H54 (cell line): ENCODE measurements around the gene CARD10.
"Not testable (repeated sequence)": the region's sequence is repeated elsewhere in the genome, so short reads cannot be mapped to it uniquely, and the experiment has no call there.

Experiments used
- DNase-seq: peaks from one replicate; pipeline ENCODE4 v3.0.0; 2011; ENCODE audit warnings: low spot score, mixed read lengths; ENCODE audit not compliant: insufficient read length
- FAIRE-seq: peaks from 3 replicates; lab custom pipeline; 2011; peaks lifted over from hg19 to GRCh38; lab: Jason Lieb, UNC
- POLR2A ChIP-seq: IDR thresholded peaks from 2 replicates; pipeline ENCODE4 v1.6.1; 2011; ENCODE audit warnings: low read depth, mild to moderate bottlenecking, low read length

Gene CARD10

GRCh38 chr22:37561212-37562048 lies 42.2 kb upstream of the CARD10 start:
- FAIRE-seq (no peak), DNase-seq (peak; percentile 61)
- no peak for TF ChIP-seq POLR2A

- no peak for TF ChIP-seq POLR2A
- no peak for DNase-seq
- FAIRE-seq, result no peak
Measured at GRCh38 chr22:37560608-37561211, 41.5 kb upstream of the CARD10 start.

DNA sequence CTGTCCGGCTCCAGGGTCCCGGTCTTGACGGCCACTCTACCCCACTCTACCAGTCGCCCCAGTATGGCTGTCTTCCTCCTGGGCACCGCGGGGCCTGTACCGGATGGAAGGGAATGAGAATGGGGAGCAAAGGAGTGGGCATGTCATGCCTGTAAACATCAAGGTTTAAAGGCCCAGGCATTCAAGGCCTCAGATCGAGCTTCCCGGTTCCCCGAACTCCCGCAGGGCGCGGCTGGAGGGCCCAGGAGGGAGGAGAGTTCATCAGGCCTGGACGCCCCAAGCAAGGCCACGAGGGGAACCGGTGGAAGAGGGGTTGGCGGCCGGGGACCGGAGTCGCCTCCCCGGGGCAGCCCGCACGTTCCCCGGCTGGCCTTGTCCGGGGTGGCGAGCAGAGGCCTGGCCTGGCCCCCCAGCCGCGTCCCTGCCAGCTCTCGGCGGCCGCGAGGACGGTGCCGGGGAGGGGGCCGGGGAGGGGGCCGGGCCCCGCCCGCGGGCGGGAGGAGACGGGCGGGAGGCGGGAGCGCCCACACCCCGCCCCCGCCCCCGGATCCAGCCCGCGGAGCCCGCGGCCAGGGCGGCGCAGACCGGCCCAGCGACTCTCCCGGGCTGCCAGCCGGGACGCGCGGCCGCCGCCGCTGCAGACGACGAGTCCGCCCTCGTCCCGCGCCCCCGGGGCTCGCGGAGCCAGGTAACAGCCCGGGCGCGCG lies 40.8 kb upstream of the CARD10 start, which contains the start of gene CDC42EP1:
CDC42EP1 (plus strand) TSS at position 580 of the 707 bp plus-strand sequence. CDS start 5,870 bp downstream, outside the sequence.
- peak; percentile 74 for TF ChIP-seq POLR2A
- DNase-seq, result peak; percentile 37
- no peak for FAIRE-seq

- FAIRE-seq, result no peak
- DNase-seq, result no peak
Measured at GRCh38 chr22:37559521-37559900, 40.3 kb upstream of the CARD10 start.

DNA sequence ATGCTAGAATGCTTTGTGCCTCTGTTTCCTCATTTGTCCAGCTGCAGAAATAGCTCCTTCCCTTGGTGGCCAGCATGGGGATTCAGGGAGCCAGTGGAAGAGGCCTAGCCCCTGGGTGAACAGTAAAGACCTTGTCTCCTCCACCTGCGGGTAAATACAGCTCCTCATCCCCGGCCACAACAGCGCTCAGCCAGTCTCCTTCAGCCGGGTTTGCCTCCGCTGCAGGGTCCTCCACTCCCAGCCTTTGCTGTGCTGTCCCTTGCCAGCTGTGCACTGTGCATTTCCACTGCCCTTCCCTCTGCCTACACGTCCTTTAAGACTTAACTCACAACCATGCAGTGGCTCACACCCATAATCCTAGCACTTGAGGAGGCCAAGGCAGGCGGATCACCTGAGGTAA lies 39.6 kb upstream of the CARD10 start:
- DNase-seq (no peak), FAIRE-seq (no peak)
- TF ChIP-seq POLR2A, result no peak

More at GRCh38 chr22:37559521-37559900, 40.3 kb upstream of the CARD10 start:
- no peak for TF ChIP-seq POLR2A

DNA sequence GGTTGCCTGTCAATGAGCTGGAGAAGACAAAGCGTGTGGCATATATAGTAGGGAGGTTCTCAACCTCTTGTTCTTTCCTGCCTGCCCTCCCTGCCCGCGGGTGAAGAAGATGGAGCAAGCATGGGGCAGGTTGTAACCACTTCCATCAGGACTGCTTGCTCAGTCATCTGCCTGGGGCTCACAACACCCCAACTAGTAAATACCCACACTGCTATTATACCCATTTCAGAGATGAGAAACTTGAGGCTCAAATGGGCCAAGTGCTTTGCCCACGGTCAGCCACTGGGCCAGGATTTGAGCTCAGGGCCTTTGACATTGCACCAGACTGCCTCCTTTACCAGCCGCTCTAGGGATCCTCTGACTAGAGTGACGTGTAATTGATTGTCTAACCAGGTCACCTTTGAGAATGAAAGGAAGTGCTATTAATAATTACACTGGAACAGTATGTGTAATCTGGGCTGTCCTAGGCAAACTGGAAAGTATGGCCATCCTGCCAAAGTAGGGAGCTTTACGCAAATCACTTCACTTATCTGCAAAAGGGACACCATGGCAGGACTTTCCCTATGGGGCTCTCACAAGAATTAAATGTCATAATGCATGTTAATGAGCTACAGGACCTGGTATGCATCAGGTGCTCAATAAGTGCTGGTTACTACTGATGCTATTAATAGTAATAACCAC lies 38.2 kb upstream of the CARD10 start:
- no peak for TF ChIP-seq POLR2A
- no peak for DNase-seq
- FAIRE-seq, result no peak

DNA sequence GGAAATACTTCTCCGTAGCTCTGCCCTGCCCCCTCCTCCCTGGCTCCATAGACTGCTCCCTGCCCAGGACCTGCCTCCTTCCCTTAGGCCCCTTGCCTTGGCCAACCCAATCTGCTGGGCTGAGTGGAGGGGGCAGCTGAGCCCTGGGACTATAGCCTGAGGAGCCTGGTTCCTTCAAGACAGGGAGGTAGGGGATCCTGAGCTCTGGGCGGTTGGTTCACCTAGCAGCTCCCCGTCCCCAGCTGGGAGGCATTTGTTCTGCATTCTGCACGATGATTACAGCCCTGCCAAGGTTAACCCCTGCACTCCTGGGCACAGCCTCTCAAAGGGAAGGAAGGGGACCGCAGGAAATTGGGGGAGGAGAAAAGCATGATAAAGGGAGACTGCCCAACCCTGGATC lies 37.5 kb upstream of the CARD10 start:
- no peak for DNase-seq
- TF ChIP-seq POLR2A, result no peak
- no peak for FAIRE-seq

DNA sequence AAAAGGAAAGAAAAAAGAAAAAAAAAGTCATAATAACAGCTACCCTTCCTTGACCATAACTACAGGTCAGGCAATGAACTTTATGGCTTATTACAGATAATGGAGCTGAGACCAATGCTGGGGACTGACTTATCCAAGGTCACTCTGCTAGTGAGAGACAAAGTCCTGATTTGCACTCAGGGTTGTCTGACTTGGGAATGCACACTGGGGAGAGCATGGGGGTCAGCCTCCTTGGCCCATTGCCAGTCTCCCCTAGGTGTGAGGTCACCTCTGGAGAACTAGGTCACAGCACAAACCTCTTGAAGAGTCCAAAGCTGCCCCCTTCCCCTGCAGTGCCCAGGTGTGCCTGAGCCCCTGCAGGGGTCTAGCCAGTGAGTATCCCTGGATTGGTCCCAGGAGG lies 35.8 kb upstream of the CARD10 start:
- DNase-seq, result no peak
- FAIRE-seq, result no peak
- TF ChIP-seq POLR2A, result no peak

DNA sequence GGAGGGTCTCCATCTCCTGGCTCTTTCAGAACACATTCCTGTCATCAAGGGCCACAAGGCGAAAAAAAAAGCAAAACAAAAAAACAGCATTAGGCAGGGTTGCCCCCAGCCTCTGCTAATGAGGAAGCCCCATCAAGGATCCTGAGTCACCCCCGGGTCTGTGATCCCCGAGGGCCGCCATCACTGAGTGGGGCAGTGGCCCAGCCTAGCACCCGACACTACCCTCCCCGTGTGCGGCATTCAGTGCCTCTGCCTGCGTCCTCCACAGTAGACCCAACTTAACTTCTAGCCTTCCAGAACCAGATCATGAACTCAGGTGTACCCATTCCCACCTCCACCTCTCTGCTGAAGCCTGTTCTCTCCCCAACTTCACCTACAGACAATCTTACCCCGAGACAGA lies 34.5 kb upstream of the CARD10 start:
- FAIRE-seq (no peak), DNase-seq (no peak)
- TF ChIP-seq POLR2A, result no peak

DNA sequence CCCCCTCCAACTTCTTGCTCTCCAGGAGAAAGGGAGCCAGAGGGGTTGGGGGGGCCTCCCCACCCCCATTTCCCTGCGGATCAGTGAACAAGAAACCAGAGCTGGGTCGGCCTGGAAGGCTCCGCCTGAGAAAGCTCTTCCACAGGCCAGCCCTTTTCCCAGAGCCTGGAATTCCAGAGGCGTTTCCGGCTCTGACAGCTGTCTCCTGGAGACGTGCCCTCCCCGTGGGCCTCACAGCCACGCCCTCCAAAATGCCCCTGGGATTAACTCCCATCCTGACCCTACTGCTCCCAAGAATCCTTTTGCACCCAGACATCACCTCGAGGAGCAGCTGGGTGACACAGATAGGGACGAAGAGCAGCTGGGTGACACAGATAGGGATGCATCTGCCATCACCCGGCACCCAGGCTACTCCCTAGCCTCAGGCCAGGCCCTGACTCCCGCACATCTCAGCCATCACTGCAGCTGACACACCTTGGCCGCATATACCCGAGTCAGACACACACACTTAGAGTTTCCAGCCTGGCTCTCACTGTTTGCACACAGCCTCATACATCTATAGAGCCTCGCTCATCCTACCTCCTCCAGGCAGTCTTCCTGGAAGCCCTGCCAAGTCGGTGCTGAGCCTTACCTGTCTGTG lies 33.4 kb upstream of the CARD10 start:
- DNase-seq (no peak), FAIRE-seq (no peak)
- no peak for TF ChIP-seq POLR2A

DNA sequence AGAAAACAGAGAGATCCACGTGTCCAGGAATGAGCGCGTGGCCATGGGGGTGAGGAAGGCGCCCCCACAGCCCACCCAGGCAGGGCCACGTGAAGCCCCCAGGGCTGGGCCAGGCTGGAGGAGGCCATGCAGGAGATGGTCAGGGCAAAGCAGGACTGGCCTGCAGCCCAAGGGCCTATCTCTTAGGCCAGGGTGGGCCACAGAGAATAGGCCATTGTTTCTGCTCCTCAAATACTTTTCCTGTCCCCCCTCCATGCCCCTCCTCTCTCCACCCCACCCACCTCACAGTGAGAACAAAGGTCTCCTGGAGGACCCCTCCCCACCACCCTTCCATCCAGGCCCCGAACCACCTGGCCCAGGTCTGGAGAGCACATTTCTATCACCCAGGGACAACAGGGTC lies 32.8 kb upstream of the CARD10 start:
- no peak for FAIRE-seq
- no peak for TF ChIP-seq POLR2A
- DNase-seq, result no peak

DNA sequence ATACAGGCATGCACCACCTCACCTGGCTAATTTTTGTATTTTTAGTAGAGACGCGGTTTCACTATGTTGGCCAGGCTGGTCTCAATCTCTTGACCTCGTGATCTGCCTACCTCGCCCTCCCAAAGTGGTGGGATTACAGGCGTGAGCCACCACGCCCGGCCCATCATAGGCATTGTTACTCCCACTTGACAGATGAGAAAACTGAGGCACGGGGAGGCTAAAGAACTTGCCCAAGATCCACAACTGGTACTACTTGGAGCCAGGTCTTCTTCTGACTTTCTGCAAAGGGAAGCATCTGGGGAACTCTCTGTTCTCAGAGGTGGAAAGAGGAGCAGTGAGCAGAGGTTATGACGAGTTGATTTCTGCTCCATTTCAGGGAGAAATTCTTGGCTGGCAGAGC lies 31.7 kb upstream of the CARD10 start:
- not testable (repeated sequence) for FAIRE-seq, DNase-seq

DNA sequence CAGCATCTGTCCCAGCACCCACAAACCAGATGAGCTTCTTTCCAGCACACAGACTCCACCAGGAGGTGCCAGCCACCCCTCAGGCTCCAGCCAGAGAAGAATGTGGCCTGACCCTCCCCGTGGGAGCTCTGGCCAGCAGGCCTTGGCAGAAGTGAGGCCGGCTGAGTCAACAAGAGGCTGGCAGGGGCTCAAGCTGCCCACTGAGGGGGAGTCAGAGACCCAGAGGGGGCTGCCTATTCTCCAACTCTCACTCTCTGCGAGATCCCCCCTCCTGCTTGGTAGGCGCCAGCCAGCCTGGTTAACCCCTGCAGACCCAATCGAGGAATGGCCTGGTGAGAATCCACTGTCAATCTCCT lies 30.5 kb upstream of the CARD10 start:
- FAIRE-seq, result no peak
- peak; percentile 42 for DNase-seq
- no peak for TF ChIP-seq POLR2A

DNA sequence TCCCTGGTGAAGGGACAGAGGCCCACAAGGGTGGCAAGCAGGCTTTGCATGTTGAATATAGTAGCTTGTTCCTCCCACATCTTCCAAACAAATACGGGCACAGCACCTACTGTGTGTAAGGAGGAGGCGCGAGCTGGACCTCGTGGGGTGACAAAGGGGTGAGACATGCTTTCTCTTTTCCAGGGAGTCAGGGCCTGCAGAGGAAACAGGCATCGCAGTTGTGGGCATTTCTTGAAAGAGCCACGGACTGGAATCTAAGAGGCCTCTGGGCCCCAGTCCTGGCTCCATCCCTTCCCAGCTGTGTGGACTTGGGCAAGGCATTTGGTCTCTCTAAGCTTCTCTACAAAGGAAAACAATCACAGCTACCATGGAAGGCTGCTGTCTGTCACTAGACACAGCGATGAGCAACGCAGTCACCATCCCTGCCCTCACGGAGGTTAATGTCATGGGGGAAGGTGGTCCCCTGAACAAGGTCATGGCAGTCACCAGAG lies 28.1 kb upstream of the CARD10 start:
- DNase-seq (no peak), FAIRE-seq (no peak)
- TF ChIP-seq POLR2A, result no peak
